HG02852 (cell line): ENCODE results near the gene PATJ.
"Not testable (repeated sequence)": the region's sequence is repeated elsewhere in the genome, so short reads cannot be mapped to it uniquely, and the experiment has no call there.

Experiments used
- ATAC-seq: cut with Tn5 transposase; IDR thresholded peaks from one replicate; pipeline ENCODE4 v1.9.1; 2021; ENCODE audit warnings: mild to moderate bottlenecking, moderate library complexity; ENCODE audit not compliant: unreplicated experiment

The PATJ gene

GRCh38 chr1:61875198-61875597, 132.9 kb downstream of the PATJ start:
- no peak for ATAC-seq

DNA sequence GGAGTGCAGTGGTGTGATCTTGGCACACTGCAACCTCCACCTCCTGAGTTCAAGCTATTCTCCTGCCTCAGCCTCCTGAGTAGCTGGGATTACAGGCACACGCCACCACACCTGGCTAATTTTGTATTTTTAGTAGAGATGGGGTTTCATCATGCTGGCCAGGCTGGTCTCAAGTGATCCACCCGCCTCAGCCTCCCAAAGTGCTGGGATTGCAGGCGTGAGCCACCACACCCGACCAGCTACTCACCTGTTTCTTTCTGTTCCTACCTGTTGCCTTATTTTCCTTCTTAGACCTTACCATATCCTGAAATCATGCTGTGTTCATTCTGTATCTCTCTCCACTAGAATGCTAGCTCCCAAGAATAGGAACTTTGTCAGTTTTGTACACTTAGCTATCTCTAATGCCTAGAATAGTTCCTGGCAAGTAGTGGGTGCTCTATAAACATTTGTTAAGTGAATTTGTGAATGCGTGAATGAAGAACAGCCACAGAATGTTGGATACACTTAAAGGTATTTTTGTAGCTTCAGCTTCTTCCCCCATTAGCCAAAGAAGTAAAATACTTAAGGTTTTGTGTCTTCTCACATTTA, 137.7 kb downstream of the PATJ start:
- not testable (repeated sequence) for ATAC-seq

- no peak for ATAC-seq
Observed at GRCh38 chr1:61887076-61887867, 145.0 kb downstream of the PATJ start.

DNA sequence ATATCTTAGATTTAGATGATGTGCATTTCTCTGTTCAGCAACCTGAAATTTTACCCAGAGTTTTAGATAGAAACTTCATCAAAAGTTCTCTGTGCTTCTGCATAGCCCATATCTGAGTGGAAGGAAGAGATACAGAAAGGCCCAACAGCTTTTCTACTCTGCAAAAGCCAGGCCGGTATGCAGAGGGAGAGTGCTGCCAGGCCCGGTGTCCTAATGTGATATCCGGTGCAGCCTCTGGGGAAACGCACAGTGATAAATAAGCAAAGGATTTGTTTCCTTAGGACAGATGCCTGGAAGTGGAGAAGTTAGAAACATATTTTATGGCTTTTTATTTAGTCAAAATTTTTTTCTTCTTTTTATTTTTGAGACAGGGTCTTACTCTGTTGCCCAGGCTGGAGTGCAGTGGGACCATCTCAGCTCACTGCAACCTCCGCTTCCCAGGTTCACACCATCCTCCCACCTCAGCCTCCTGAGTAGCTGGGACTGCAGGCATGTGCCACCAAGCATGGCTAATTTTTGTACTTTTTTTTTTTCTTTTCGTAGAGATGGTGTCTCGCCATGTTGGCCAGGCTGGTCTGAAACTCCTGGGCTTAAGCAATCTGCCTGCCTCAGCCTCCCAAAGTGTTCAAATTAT, 145.8 kb downstream of the PATJ start:
- ATAC-seq: no peak

GRCh38 chr1:61888808-61889207, 146.5 kb downstream of the PATJ start:
- no peak for ATAC-seq

DNA sequence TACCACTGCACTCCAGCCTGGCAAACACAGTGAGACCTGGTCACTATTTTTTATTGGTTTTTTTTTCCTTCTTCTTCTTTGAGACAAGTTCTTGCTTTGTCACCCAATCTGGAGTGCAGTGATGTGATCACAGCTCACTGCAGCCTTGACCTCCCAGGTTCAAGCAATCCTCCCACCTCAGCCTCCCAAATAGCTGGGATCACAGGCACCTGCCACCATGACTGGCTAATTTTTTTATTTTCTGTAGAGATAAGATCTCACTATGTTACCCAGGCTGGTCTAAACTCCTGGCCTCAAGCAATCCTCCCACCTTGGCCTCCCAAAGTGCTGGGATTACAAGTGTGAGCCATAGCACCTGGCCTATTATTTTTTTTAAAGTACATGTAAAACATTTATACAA, 148.2 kb downstream of the PATJ start:
- not testable (repeated sequence) for ATAC-seq

GRCh38 chr1:61892977-61893376, 150.7 kb downstream of the PATJ start:
- no peak for ATAC-seq

DNA sequence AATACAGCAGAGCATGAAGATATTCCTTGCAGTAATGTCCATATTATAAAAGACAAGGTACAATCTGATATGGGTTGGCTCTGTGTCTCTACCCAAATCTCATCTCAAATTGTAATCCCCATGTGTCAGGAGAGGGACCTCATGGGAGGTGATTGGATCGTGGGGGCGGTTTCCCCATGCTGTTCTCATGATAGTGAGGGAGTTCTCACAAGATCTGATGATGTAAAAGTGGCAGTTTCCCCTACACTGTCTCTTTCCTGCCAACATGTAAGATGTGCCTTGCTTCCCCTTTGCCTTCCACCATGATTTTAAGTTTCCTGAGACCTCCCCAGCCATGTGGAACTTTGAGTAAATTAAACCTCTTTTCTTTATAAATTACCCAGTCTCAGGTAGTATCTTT, 152.0 kb downstream of the PATJ start:
- ATAC-seq: not testable (repeated sequence)

DNA sequence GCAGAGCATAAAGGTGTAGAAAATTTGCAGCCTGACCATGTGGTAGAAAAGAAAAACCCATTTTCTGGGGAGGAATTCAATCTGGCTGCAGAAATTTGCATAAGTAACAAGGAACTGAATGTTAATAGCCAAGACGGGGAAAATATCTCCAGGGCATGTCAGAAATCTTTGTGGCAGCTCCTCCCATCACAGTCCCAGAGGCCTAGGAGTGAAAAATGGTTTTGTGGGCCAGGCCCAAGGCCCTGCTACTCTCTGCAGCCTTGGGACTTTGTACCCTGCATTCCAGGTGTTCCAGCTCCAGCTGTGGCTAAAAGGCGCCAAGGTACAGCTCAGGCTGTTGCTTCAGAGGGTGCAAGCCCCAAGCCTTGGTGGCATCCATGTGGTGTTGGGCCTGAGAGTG, 152.9 kb downstream of the PATJ start:
- ATAC-seq: no peak

DNA sequence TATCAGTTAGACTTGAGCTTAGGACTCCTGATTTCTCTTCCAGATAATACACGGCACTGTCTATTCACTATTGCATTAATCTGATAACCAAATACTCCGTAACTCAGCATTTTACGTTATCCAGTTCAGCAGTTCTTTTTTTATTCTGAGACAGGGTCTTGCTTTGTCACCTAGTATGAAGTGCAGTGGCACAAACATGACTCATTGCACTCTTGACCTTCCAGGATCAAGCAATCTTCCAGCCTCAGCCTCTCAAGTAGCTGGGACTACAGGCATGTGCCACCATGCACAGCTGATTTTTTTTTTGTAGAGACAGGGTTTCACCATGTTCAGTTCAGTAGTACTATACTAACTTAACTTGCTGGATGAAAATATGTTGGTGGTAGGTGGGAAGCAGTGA, 156.4 kb downstream of the PATJ start:
- ATAC-seq: no peak

- ATAC-seq: no peak
Observed at GRCh38 chr1:61904354-61904753, 162.1 kb downstream of the PATJ start.

- ATAC-seq: no peak
Observed at GRCh38 chr1:61907102-61907501, 164.8 kb downstream of the PATJ start.

GRCh38 chr1:61910035-61910434, 167.8 kb downstream of the PATJ start:
- ATAC-seq: no peak

GRCh38 chr1:61914823-61915482, 172.7 kb downstream of the PATJ start:
- no peak for ATAC-seq

- ATAC-seq: no peak
Observed at GRCh38 chr1:61921435-61921834, 179.2 kb downstream of the PATJ start.

DNA sequence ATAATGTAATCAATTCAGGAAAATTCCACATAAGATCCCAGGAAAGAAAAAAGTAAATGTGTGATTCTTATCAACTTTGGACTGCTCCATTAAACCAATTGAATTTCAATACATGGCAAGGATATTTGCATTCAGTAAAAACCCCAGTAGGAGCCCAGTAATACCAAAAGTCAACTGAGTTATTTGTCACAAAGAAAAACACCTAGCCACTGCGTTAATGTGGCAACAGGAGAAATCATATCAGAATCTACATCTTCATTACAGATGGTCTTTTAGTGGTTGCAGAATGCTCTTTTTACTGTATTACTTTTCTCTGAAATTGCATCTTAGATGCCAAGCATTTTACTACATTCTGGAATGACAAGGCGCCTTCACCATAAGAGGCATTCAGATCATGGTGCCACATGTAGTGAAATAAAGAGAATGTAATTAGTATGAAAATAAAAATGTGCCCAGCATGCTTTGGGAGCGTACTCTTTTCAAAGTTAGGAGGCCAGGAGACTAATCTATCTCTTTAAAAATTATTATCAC, 180.7 kb downstream of the PATJ start:
- no peak for ATAC-seq

DNA sequence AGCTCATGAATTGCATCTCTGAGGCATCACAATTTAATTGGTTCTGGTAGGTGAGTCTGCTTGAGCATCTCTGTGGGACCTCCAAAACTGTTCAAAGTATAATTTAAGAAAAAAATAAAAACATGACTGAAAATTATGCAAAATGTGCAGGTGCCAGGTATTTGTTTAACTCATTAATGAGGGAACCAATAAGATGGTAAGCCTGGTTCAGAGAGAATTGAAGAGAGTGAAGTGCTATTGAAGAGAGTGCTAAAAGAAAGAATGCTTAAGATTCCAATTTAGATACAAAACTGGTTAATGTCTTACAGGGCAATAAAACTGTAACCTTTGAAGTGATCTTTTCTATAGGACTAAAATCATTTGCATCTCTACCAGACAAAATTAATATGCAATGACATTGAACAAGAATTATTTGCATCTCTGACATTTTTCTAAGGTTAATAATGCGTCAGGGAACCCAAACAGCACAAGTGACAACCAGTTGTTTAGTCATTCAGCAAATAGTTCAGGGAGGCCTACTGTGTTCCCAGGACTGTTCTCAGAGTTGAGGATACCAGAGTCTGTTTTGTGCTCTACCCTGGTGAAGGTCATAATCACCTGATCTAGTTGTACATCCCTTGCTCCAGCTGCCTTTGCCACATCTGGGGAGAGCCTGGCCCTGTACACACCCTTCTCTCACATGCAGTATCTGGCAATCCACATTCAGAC, 183.5 kb downstream of the PATJ start:
- ATAC-seq: no peak

DNA sequence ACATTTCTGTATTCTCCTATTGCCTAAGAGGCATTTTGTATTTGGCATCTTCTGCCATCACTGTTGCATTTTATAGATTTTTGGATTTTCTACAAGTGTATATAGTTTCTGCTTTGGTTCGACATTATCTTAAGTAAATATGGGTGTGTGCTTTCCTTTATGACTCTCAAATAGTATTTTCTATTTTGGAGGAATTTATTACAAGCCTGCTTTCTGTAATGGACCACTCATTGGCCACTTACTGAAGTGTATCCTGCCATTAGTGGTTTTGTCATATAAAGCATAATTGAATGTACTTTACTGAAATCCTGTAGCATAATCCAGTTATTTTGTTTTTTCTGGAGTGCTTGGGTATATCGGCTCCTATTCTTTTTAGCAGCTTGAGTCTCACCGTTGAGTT, 184.3 kb downstream of the PATJ start:
- ATAC-seq: no peak

DNA sequence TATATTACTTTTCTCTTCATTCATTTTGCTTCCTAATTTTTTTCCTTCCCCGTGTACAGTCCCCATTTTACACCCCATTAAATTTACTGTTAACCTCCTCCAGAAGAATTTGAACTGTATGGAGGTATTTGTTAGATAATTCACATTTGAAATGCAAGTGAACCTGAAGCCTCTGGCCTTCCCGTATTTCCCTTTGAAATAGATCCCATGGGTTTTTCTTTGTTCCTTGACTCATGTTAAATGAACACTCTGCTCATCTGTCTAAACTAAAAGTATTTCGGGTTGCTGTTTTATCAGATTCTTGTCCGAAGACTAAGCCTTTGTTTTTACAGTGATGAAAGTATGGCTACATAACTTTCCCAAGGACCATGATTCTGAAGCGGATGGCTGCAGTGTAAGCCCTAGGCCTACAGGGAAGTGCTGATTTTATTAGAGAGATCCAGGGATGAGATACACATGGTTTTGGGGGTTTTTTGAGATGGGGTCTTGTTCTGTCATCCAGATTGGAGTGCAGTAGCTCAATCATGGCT, 187.9 kb downstream of the PATJ start:
- ATAC-seq: no peak

DNA sequence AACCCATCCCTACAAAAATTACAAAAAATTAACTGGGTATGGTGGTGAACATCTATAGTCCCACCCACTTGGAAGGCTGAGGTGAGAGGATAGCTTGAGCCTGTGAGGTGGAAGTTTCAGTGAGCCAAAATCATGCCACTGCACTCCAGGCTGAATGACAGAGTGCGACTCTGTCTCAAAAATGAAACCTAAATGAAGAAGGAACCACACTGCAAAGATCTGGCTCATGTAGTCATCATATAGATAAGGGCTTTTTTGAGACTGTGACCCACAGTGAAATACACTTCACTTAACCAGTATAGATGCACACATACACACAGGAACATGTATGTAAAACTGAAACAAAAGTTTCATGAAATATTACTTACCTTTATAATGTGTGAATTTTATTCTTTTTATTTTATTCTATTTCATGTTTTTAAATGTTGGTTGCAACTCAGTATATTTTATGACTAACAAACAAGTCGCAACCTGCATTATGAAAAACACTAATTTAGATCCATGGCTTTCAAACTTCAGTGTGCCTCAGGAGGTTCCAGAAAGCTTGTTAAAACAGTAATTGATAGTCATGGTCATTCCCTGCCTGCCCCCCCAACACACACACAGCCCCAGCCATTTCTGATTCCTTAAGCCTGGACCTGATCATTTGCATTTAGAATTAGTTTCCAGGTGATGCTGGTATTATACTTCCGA, 189.5 kb downstream of the PATJ start:
- no peak for ATAC-seq
